PFSK-1 (cell line): ENCODE results near the gene MAIP1.

Experiments used
- POLR2AphosphoS5 ChIP-seq: IDR thresholded peaks from 2 replicates; pipeline ENCODE4 v1.6.1; 2012; ENCODE audit warnings: low read depth, mild to moderate bottlenecking, control low read depth, low read length, moderate library complexity
- SIN3A ChIP-seq: IDR thresholded peaks from 2 replicates; pipeline ENCODE4 v1.6.1; 2012; ENCODE audit warnings: mild to moderate bottlenecking, low read length, moderate library complexity, borderline replicate concordance; ENCODE audit not compliant: insufficient read depth
- TF ChIP-seq, protein P1 (sequence below), 2 experiments: IDR thresholded peaks; 2 replicates each; pipeline versions ENCODE4 v1.6.1 to v1.8.0; 2011 to 2012; ENCODE audit warnings: low read depth in 2 of 2, low read length in 2 of 2, control low read depth in 1 of 2, inconsistent platforms in 1 of 2, mild to moderate bottlenecking in 1 of 2, moderate library complexity in 1 of 2; ENCODE audit not compliant: insufficient read depth in 1 of 2

DNA sequence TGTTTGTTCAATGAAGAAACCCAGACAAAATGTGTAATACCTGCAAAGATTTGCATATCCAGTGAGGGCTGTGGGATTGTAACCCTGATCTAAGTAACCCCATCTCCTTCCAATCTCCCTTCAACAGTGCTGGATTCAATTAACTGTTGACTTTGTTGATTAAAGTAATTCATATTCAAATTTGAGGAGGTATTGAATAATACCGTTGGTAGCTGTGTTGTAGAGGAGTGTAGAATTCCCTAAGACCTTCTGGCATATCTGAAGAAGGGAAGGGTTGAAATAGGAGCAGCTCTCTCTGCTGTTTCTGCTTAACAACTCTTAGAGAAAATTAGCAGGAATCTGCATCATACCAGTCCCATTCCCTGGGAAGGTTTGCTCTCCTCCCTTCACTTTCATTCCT lies 28.2 kb downstream of the MAIP1 start:
- TF ChIP-seq POLR2AphosphoS5 (no peak), SIN3A (no peak)
- TF ChIP-seq, protein P1, sequence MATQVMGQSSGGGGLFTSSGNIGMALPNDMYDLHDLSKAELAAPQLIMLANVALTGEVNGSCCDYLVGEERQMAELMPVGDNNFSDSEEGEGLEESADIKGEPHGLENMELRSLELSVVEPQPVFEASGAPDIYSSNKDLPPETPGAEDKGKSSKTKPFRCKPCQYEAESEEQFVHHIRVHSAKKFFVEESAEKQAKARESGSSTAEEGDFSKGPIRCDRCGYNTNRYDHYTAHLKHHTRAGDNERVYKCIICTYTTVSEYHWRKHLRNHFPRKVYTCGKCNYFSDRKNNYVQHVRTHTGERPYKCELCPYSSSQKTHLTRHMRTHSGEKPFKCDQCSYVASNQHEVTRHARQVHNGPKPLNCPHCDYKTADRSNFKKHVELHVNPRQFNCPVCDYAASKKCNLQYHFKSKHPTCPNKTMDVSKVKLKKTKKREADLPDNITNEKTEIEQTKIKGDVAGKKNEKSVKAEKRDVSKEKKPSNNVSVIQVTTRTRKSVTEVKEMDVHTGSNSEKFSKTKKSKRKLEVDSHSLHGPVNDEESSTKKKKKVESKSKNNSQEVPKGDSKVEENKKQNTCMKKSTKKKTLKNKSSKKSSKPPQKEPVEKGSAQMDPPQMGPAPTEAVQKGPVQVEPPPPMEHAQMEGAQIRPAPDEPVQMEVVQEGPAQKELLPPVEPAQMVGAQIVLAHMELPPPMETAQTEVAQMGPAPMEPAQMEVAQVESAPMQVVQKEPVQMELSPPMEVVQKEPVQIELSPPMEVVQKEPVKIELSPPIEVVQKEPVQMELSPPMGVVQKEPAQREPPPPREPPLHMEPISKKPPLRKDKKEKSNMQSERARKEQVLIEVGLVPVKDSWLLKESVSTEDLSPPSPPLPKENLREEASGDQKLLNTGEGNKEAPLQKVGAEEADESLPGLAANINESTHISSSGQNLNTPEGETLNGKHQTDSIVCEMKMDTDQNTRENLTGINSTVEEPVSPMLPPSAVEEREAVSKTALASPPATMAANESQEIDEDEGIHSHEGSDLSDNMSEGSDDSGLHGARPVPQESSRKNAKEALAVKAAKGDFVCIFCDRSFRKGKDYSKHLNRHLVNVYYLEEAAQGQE (IDR thresholded peaks at IDR 0.05; ENCODE audit: insufficient read depth in 1 of 2, low read depth in 2 of 2, low read length in 2 of 2), result no peak
